SK-N-SH (cell line): Measurements from ENCODE around the gene GFPT1. TPM values are rescaled to one million over a fixed set of nuclear protein-coding genes. Genes with fewer than 3 reads are reported as not detected.

Experiments used
- CTCF ChIA-PET: fragments of 300-600, 350-600 bp; formaldehyde crosslinking; extraction: SDS; loops from one replicate; lab custom pipeline; 2021; lab: Yijun Ruan, JAX
- POLR2A ChIA-PET: fragments of 350-600 bp; sonication (Branson Sonifier 250); formaldehyde crosslinking; extraction: SDS; loops from one replicate; lab custom pipeline; 2020; ENCODE audit warnings: antibody characterized with exemption, inconsistent platforms; lab: Yijun Ruan, JAX
- DNase-seq: peaks from one replicate; pipeline ENCODE4 v3.0.0; 2012
- H2AFZ ChIP-seq: fragments of 200-600 bp; sonication (generic); 2 replicates; pipeline ENCODE4 v1.8.1; 2016; ENCODE audit warnings: antibody characterized with exemption, mild to moderate bottlenecking, low read depth
- H3F3A ChIP-seq: fragments of 200-600 bp; sonication (generic); replicated peaks from 2 replicates; pipeline ENCODE3; 2016; ENCODE audit warnings: antibody characterized with exemption, mild to moderate bottlenecking; ENCODE audit not compliant: insufficient read depth
- H3K27ac ChIP-seq, 2 experiments: fragments of 200-500 bp in 1 of 2; fragments of 200-600 bp in 1 of 2; sonication (Bioruptor generic) in 1 of 2; sonication (generic), shearing (Covaris generic) in 1 of 2; 2 replicates each; pipeline versions ENCODE4 v1.5.1 to v1.6.1; 2014 to 2016; ENCODE audit warnings: low read depth in 2 of 2, inconsistent platforms in 1 of 2, low read length in 1 of 2, mild to moderate bottlenecking in 1 of 2, mixed read lengths in 1 of 2
- H3K27me3 ChIP-seq: fragments of 200-600 bp; sonication (generic), shearing (Covaris generic); 2 replicates; pipeline ENCODE4 v1.6.1; 2016; ENCODE audit warnings: mixed run types; ENCODE audit not compliant: insufficient read depth
- H3K36me3 ChIP-seq, 2 experiments: fragments of 200-500 bp in 1 of 2; fragments of 200-600 bp in 1 of 2; sonication (Bioruptor generic) in 1 of 2; sonication (generic) in 1 of 2; replicated peaks in 1 of 2; 2 replicates each; pipeline versions ENCODE3 to v1.5.1; 2014 to 2016; ENCODE audit warnings: low read length in 1 of 2, mild to moderate bottlenecking in 1 of 2; ENCODE audit not compliant: insufficient read depth in 2 of 2, control insufficient read depth in 1 of 2
- H3K4me1 ChIP-seq, 2 experiments: fragments of 200-500 bp in 1 of 2; fragments of 200-600 bp in 1 of 2; sonication (Bioruptor generic) in 1 of 2; sonication (generic), shearing (Covaris generic) in 1 of 2; 2 replicates each; pipeline versions ENCODE4 v1.5.1 to v1.6.1; 2014 to 2016; ENCODE audit warnings: low read depth in 1 of 2, low read length in 1 of 2, mixed run types in 1 of 2; ENCODE audit not compliant: insufficient read depth in 2 of 2, control insufficient read depth in 1 of 2
- H3K4me2 ChIP-seq: fragments of 200-600 bp; sonication (generic), shearing (Covaris generic); 2 replicates; pipeline ENCODE4 v1.6.1; 2017; ENCODE audit warnings: mixed run types
- H3K4me3 ChIP-seq, 2 experiments: fragments of 200-500 bp in 1 of 2; fragments of 200-600 bp in 1 of 2; sonication (Bioruptor generic) in 1 of 2; sonication (generic), shearing (Covaris generic) in 1 of 2; 2 replicates each; pipeline versions ENCODE4 v1.5.1 to v1.8.1; 2014 to 2016; ENCODE audit warnings: low read depth in 2 of 2, inconsistent platforms in 1 of 2, low read length in 1 of 2, mild to moderate bottlenecking in 1 of 2, mixed read lengths in 1 of 2, moderate library complexity in 1 of 2
- H3K79me2 ChIP-seq: fragments of 200-600 bp; sonication (generic); 2 replicates; pipeline ENCODE4 v1.8.1; 2017; ENCODE audit warnings: mild to moderate bottlenecking; ENCODE audit not compliant: insufficient read depth
- H3K9ac ChIP-seq: fragments of 200-600 bp; sonication (generic); 2 replicates; pipeline ENCODE4 v1.6.1; 2017; ENCODE audit warnings: mixed run types
- H3K9me2 ChIP-seq: fragments of 200-600 bp; sonication (generic); 2 replicates; pipeline ENCODE4 v1.6.1; 2017; ENCODE audit warnings: mixed run types
- H3K9me3 ChIP-seq: fragments of 200-600 bp; sonication (generic); 2 replicates; pipeline ENCODE4 v1.6.1; 2017; ENCODE audit warnings: mixed run types, mild to moderate bottlenecking, moderate library complexity
- H4K20me1 ChIP-seq: fragments of 200-600 bp; sonication (generic); 2 replicates; pipeline ENCODE4 v1.6.1; 2017; ENCODE audit warnings: mild to moderate bottlenecking, mixed run types; ENCODE audit not compliant: insufficient read depth
- CHD2 ChIP-seq: fragments of 150-350 bp; IDR thresholded peaks from 2 replicates; pipeline ENCODE4 v1.6.1; 2018; ENCODE audit warnings: low read length; ENCODE audit not compliant: partially characterized antibody
- ELF1 ChIP-seq: IDR thresholded peaks from 2 replicates; pipeline ENCODE4 v1.4.0; 2012
- EP300 ChIP-seq, 2 experiments: IDR thresholded peaks; 2 replicates each; pipeline versions ENCODE4 v1.4.0 to v1.6.1; 2012; ENCODE audit warnings: borderline replicate concordance in 1 of 2, low read depth in 1 of 2, low read length in 1 of 2
- FOXJ3 ChIP-seq: sonication (generic); formaldehyde crosslinking; IDR thresholded peaks from 2 replicates; pipeline ENCODE4 v1.5.1; 2020; ENCODE audit warnings: mild to moderate bottlenecking, missing genetic modification reagents
- JUND ChIP-seq: IDR thresholded peaks from 2 replicates; pipeline ENCODE4 v1.4.0; 2012
- MXI1 ChIP-seq: IDR thresholded peaks from 2 replicates; pipeline ENCODE4 v1.6.1; 2012; ENCODE audit warnings: mild to moderate bottlenecking, low read depth, low read length, improper control_type of control experiment
- NFIC ChIP-seq: IDR thresholded peaks from 2 replicates; pipeline ENCODE4 v1.4.0; 2012; ENCODE audit warnings: borderline replicate concordance
- NRF1 ChIP-seq: IDR thresholded peaks from 2 replicates; pipeline ENCODE4 v1.6.1; 2012; ENCODE audit warnings: low read depth, mild to moderate bottlenecking, low read length
- POLR2AphosphoS5 ChIP-seq: IDR thresholded peaks from 2 replicates; pipeline ENCODE4 v1.6.1; 2012; ENCODE audit warnings: low read depth, low read length
- RAD21 ChIP-seq: IDR thresholded peaks from 2 replicates; pipeline ENCODE4 v1.6.1; 2012; ENCODE audit warnings: mild to moderate bottlenecking, low read length
- REST ChIP-seq: IDR thresholded peaks from 2 replicates; pipeline ENCODE4 v1.6.1; 2012; ENCODE audit warnings: mild to moderate bottlenecking, low read depth, low read length, moderate library complexity
- RXRA ChIP-seq: IDR thresholded peaks from 2 replicates; pipeline ENCODE4 v1.4.0; 2012; ENCODE audit warnings: low read depth, mild to moderate bottlenecking, borderline replicate concordance
- SIN3A ChIP-seq: IDR thresholded peaks from 2 replicates; pipeline ENCODE4 v1.6.1; 2012; ENCODE audit warnings: low read depth, mild to moderate bottlenecking, low read length, moderate library complexity, borderline replicate concordance
- SMC3 ChIP-seq: IDR thresholded peaks from 2 replicates; pipeline ENCODE4 v1.6.1; 2012; ENCODE audit warnings: low read depth, low read length, improper control_type of control experiment
- TAF1 ChIP-seq: IDR thresholded peaks from 2 replicates; pipeline ENCODE4 v1.6.1; 2012; ENCODE audit warnings: low read depth, mild to moderate bottlenecking, low read length, moderate library complexity, borderline replicate concordance
- TCF12 ChIP-seq: IDR thresholded peaks from 2 replicates; pipeline ENCODE4 v1.4.0; 2012
- YY1 ChIP-seq: IDR thresholded peaks from 2 replicates; pipeline ENCODE4 v1.4.0; 2012; ENCODE audit warnings: low read depth, mild to moderate bottlenecking
- whole genome bisulfite sequencing: methylation state at CpG from one replicate; pipeline ENCODE4 v1.1.6; 2017; ENCODE audit warnings: low lambda C conversion rate; 5-methylcytosine and 5-hydroxymethylcytosine counted together
- polyA plus RNA-seq, 3 experiments: library from polyadenylated mRNA; depleted of rRNA; stranded (reverse); fragments of >200 nt; gene quantifications; 2 replicates each; pipeline ENCODE4 v1.2.3, GENCODE V29; 2012
- TF ChIP-seq, protein P1 (sequence below): IDR thresholded peaks from 2 replicates; pipeline ENCODE4; 2012
- TF ChIP-seq, protein P2 (sequence below): IDR thresholded peaks from 2 replicates; pipeline ENCODE4 v1.4.0; 2012; ENCODE audit warnings: low read depth, borderline replicate concordance

GFPT1 gene
- polyA plus RNA-seq, 1 of the 3 experiments (the other 2 are of a cell fraction) = 6.0 TPM

- Histone ChIP-seq H3K9ac (peak overlapping the region; percentile 54), H2AFZ (peak overlapping the region; percentile 71), H3K79me2 (no peaks in the 10 kb centered on the region), H3F3A (peaks cover 28% of the 10 kb centered on the region), H3K36me3 (no peaks in the 10 kb centered on the region), H3K27ac (peak overlapping the region; percentile 9 to 85; a peak in 3 of 4 replicates), H3K4me2 (peak overlapping the region; percentile 55; the same call in 1 of the 2 replicates), H3K27me3 (no peaks in the 10 kb centered on the region), H3K9me2 (no peaks in the 10 kb centered on the region), H4K20me1 (no peaks in the 10 kb centered on the region)
- peak; percentile 40 for DNase-seq
- POLR2A ChIA-PET = no interaction called here
- CTCF ChIA-PET = interaction anchor here (1.2 to 2.3 kb wide), 5 partner anchors 8 to 355 kb away, joined by 3 to 11 read pairs (median 6); partner anchors contain the start of gene ANTXR1
- TF ChIP-seq CHD2 = no peak
- TF ChIP-seq RAD21 = no peak
- no peak for TF ChIP-seq REST
- no peak for TF ChIP-seq SMC3
- peak in 1 of 2 experiments; percentile 44; a peak in 1 of 4 replicates for TF ChIP-seq EP300 (IDR thresholded peaks at IDR 0.05; ENCODE audit: borderline replicate concordance in 1 of 2, low read depth in 1 of 2, low read length in 1 of 2)
- no peak for TF ChIP-seq SIN3A
- TF ChIP-seq TAF1 = no peak
- TF ChIP-seq POLR2AphosphoS5 = no peak
- no peak for TF ChIP-seq FOXJ3
- TF ChIP-seq RXRA = no peak; the same call in 1 of the 2 replicates
- TF ChIP-seq, protein P1, sequence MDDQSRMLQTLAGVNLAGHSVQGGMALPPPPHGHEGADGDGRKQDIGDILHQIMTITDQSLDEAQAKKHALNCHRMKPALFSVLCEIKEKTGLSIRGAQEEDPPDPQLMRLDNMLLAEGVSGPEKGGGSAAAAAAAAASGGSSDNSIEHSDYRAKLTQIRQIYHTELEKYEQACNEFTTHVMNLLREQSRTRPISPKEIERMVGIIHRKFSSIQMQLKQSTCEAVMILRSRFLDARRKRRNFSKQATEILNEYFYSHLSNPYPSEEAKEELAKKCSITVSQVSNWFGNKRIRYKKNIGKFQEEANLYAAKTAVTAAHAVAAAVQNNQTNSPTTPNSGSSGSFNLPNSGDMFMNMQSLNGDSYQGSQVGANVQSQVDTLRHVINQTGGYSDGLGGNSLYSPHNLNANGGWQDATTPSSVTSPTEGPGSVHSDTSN = 0 out of 2 replicates have a peak, but pooled peaks have one; percentile 17
- TF ChIP-seq MXI1 = no peak
- TF ChIP-seq NRF1 = no peak
- peak; percentile 92 for TF ChIP-seq NFIC
- TF ChIP-seq YY1 = no peak
- peak; percentile 12; the same call in 1 of the 2 replicates for TF ChIP-seq JUND
- TF ChIP-seq, protein P2, sequence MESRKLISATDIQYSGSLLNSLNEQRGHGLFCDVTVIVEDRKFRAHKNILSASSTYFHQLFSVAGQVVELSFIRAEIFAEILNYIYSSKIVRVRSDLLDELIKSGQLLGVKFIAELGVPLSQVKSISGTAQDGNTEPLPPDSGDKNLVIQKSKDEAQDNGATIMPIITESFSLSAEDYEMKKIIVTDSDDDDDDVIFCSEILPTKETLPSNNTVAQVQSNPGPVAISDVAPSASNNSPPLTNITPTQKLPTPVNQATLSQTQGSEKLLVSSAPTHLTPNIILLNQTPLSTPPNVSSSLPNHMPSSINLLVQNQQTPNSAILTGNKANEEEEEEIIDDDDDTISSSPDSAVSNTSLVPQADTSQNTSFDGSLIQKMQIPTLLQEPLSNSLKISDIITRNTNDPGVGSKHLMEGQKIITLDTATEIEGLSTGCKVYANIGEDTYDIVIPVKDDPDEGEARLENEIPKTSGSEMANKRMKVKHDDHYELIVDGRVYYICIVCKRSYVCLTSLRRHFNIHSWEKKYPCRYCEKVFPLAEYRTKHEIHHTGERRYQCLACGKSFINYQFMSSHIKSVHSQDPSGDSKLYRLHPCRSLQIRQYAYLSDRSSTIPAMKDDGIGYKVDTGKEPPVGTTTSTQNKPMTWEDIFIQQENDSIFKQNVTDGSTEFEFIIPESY = no peak
- no peak for TF ChIP-seq ELF1
- peak; percentile 37 for TF ChIP-seq TCF12
- TF ChIP-seq, all 33 proteins: peak for 5
- Histone ChIP-seq H3K4me3 (no peak overlapping the region), H3K4me1 (peaks cover 11 to 28% of the 10 kb centered on the region in 2 experiments; a peak in 3 of 4 replicates), H3K9me3 (no peaks in the 10 kb centered on the region)
- 50% methylated on average over 4 of the region's 4 CpGs for WGBS
Measured at GRCh38 chr2:69298862-69299261, 88.2 kb downstream of the GFPT1 start.
